Breast epithelium (tissue), 3 donors: ENCODE data around the gene SMARCA1.

Experiments
- POLR2A ChIP-seq: fragments of 450-650 bp; IDR thresholded peaks from one replicate; pipeline ENCODE4 v1.6.1; 2016; ENCODE audit warnings: antibody characterized with exemption, mild to moderate bottlenecking, moderate library complexity
- POLR2AphosphoS5 ChIP-seq, 3 donors: sonication (generic); formaldehyde crosslinking; IDR thresholded peaks; one replicate each; pipeline ENCODE4 v1.6.1; 2017; ENCODE audit warnings: antibody characterized with exemption in 3 of 3
- TF ChIP-seq, protein P1 (sequence below), 3 donors: fragments of 450-650 bp; IDR thresholded peaks; one replicate each; pipeline ENCODE4 v1.5.1; 2016 to 2017; ENCODE audit warnings: antibody characterized with exemption in 3 of 3, mild to moderate bottlenecking in 3 of 3, moderate library complexity in 3 of 3

DNA sequence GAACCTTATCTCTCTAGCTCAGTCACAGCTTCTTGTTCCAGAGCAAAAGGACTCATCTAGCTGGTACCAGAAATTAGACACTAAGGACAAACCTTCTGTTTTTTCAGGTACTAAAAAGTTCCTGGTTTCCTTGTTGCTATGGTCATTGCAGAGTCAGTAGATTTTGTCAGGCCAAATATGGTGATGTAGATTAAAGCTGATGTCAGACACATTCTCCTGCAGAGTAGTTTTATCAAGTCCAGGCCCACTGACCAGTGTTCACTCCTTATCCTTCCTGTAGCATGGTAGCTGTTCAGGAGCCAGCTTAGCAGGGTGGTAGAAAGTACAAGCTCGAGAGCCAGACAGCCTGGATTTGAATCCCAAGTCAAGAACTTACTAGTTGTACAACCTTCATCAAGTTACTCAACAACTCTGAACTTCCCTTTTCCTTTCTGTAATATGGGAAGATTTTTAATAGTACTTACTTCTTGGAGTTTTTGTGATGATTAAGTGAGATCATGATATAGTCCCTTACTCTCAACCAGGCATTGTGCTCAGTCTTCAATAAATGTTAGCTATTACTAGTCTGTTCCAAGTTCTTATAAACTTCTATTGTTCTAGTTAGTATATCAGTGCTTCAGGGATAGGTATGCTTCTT lies 34.7 kb upstream of the SMARCA1 start:
- no peak for TF ChIP-seq POLR2AphosphoS5 (IDR thresholded peaks at IDR 0.05)
- TF ChIP-seq, protein P1, sequence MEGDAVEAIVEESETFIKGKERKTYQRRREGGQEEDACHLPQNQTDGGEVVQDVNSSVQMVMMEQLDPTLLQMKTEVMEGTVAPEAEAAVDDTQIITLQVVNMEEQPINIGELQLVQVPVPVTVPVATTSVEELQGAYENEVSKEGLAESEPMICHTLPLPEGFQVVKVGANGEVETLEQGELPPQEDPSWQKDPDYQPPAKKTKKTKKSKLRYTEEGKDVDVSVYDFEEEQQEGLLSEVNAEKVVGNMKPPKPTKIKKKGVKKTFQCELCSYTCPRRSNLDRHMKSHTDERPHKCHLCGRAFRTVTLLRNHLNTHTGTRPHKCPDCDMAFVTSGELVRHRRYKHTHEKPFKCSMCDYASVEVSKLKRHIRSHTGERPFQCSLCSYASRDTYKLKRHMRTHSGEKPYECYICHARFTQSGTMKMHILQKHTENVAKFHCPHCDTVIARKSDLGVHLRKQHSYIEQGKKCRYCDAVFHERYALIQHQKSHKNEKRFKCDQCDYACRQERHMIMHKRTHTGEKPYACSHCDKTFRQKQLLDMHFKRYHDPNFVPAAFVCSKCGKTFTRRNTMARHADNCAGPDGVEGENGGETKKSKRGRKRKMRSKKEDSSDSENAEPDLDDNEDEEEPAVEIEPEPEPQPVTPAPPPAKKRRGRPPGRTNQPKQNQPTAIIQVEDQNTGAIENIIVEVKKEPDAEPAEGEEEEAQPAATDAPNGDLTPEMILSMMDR (IDR thresholded peaks at IDR 0.05) = no peak
- no peak for TF ChIP-seq POLR2A
